PFSK-1 (cell line): ENCODE data around the gene ASF1B.

Experiments used
- FOXP2 ChIP-seq: optimal IDR thresholded peaks from 2 replicates; pipeline ENCODE3; 2011; ENCODE audit warnings: borderline replicate concordance, control low read depth, inconsistent platforms; ENCODE audit not compliant: insufficient read depth; ENCODE audit errors: extremely low read length, extremely low read depth
- POLR2AphosphoS5 ChIP-seq: IDR thresholded peaks from 2 replicates; pipeline ENCODE4 v1.6.1; 2012; ENCODE audit warnings: low read depth, mild to moderate bottlenecking, control low read depth, low read length, moderate library complexity
- REST ChIP-seq, 2 experiments: IDR thresholded peaks; 2 replicates each; pipeline versions ENCODE4 v1.6.1 to v1.8.0; 2011 to 2012; ENCODE audit warnings: low read depth in 2 of 2, low read length in 2 of 2, control low read depth in 1 of 2, inconsistent platforms in 1 of 2, mild to moderate bottlenecking in 1 of 2, moderate library complexity in 1 of 2; ENCODE audit not compliant: insufficient read depth in 1 of 2
- SIN3A ChIP-seq: IDR thresholded peaks from 2 replicates; pipeline ENCODE4 v1.6.1; 2012; ENCODE audit warnings: mild to moderate bottlenecking, low read length, moderate library complexity, borderline replicate concordance; ENCODE audit not compliant: insufficient read depth
- TAF1 ChIP-seq: IDR thresholded peaks from 2 replicates; pipeline ENCODE4 v1.6.1; 2012; ENCODE audit warnings: low read length, control low read depth, borderline replicate concordance; ENCODE audit not compliant: insufficient read depth

Gene ASF1B

GRCh38 chr19:14119146-14119545 lies 17.2 kb downstream of the ASF1B start:
- no peak for TF ChIP-seq TAF1

- TF ChIP-seq SIN3A (no peak), FOXP2 (peak; percentile 13), TAF1 (no peak), POLR2AphosphoS5 (no peak), REST (IDR thresholded peaks at IDR 0.05; ENCODE audit: insufficient read depth in 1 of 2, low read depth in 2 of 2, low read length in 2 of 2) (no peak)
Observed at GRCh38 chr19:14118165-14119051, 18.0 kb downstream of the ASF1B start.

- TF ChIP-seq TAF1 (0 out of 2 replicates have a peak, but pooled peaks have one; percentile 33), REST (IDR thresholded peaks at IDR 0.05; ENCODE audit: insufficient read depth in 1 of 2, low read depth in 2 of 2, low read length in 2 of 2) (no peak)
Observed at GRCh38 chr19:14117668-14118164, 18.7 kb downstream of the ASF1B start, which contains the start of gene PRKACA. Gene PRKACA, minus strand, starts transcription at chr19:14117762. Its CDS starts 215 bp downstream, at chr19:14117547.

GRCh38 chr19:14116918-14117578 lies 19.3 kb downstream of the ASF1B start:
- TF ChIP-seq SIN3A: 0 out of 2 replicates have a peak, but pooled peaks have one; percentile 10
- TF ChIP-seq TAF1: no peak

GRCh38 chr19:14116525-14116917 lies 19.9 kb downstream of the ASF1B start:
- no peak for TF ChIP-seq POLR2AphosphoS5
- no peak for TF ChIP-seq REST (IDR thresholded peaks at IDR 0.05; ENCODE audit: insufficient read depth in 1 of 2, low read depth in 2 of 2, low read length in 2 of 2)
- no peak for TF ChIP-seq FOXP2
- TF ChIP-seq SIN3A: no peak

GRCh38 chr19:14115756-14116155 lies 20.6 kb downstream of the ASF1B start:
- TF ChIP-seq SIN3A (no peak), REST (IDR thresholded peaks at IDR 0.05; ENCODE audit: insufficient read depth in 1 of 2, low read depth in 2 of 2, low read length in 2 of 2) (no peak), TAF1 (no peak), POLR2AphosphoS5 (no peak), FOXP2 (no peak)
